SIG-M5 treated with dmso at 0.1 percent for 504 hours (cell line): Measurements from ENCODE around the gene LIPC.

Source experiments
- DNase-seq: peaks from one replicate; lab custom pipeline; 2025; ENCODE audit not compliant: unreplicated experiment; lab: John Stamatoyannopoulos, UW

LIPC gene

DNA sequence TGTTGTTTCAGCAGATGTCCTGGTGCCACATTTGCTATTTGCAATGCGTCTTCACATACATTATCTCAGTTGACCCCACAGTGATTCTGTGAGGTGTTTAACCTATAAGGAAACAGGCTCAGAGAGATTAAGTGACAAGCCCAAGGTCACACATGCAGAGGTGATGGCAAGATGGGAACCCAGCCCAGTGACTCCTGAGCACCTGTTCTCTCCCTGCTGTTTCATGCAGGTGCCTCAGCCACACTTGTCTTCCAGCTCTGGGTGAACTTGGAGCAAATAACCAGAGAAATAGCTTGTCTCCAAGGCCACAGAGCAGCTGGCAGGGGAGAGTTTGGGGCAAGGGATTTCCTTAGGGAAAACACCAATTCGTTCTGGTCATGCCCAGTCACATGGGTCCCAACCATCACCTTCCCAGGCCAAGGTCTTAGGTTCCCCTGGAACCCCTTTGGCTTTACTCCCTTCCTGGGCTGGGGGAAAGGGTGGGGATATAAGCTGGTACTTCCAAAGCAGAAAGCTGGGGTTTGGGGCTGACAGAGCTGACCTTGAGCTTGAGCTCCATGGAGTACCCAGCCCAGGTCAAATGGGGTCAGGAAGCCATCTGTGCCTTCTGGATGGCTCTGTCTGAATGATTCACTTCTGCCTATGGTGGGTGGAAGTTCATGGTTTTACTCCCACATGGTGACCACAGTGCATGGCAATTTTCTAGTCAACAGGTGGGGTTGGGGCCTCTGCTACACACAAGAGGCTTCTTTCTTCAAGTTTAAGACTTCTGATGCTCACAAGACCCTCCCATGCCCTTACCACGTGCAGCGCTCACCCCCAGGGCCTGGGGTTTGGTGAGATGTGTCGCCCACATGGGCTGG, 22.4 kb downstream of the LIPC start:
- no peak for DNase-seq

DNA sequence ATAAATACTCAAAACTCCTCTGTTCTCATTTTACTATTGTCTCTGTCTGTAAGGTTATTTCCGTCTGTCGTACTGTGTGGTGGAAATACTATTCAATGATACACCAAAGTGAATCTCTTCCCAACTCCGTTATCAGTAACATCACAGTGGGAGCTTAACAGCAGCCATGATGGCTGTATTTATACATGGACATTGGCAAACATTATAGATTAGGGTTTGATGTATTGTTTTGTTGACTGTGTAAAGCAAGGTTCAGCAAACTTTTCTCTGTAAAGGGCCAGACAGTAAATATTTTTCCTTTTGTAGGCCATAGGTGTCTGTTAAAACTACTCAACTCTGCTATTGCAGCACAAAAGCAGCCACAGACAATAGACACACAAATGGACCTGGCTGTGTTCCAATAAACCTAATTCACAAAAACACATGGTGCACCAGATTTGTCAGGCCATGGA, 23.2 kb downstream of the LIPC start:
- no peak for DNase-seq

DNA sequence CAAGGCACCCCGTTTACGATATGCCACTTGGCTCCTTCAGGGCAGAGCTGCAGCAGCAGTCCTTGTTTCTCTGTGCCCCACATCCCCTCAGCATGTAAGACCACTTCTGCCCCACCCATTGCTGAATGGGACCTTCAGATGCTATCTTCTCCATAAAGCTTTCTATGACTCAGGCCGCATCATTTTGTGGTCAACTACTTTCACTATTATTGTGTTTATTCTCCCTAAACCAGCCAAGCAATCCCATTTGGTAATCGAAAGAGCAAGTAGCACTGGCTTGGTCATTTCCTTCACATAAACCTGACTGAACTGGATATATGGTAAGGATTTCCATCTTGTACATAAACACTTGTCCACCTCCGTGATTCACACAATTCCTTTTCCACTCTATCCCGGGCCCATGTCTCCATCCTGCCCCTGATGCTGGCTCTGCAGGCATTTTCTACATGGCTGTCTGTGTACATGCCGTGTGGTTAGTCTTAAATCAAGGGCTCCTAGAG, 25.7 kb downstream of the LIPC start:
- DNase-seq = no peak

DNA sequence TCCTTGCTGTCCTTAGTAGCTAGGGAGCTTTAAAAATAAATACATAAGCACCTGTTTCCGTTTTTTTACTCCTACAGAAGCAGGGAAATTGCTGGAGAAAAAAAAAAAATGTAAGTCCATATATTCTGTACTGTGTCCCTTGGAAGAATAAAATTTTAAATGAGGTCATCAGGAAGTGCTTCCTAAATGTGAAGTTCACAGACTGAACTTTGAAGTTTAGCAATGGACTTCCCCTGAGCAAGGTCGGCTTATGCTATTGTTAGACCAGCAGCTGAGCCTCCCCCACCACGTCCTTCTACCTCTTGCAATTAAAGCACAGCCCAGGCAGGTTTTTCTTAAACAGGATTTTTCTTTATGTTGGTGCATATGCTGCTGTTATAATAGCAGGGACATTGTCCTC, 26.3 kb downstream of the LIPC start:
- no peak for DNase-seq

DNA sequence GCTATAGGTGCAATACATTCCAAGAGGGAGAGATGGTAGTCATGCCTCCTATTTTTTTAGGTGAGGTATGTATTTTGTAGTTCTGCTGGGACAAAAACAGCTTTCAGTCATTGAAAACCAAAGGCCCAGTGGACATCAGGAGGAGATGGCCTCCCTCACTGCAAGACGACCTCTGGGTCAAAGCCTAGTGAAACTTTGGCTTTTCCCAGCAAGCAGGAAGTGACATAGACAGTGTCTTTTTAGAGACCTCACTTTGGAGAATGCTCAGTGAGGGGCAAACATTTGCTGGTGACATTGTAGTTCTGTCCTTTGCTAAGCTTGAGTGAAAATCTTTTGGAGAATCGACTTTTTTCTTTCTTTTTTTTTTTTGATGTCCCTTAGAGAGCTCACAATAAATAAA, 27.3 kb downstream of the LIPC start:
- DNase-seq = no peak

DNA sequence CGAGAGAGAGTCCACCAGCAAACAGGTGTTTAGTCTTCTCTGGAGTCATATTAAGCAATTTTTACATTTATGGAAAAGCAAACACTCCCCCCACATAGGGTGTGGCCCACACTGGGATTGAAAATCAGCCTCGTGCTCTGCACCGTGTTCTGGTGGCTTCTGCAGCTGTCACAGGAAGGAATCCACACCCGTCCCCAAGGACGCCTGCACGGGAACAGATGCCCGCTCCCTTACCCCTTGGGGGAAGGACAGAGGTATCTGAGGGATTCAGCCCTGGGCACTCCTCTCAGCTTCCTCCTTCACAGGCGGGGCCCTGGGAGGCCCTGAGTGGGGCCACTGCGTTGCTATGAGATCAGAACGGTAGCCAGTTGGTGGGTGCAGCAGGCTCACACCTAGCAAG, 27.8 kb downstream of the LIPC start:
- no peak for DNase-seq

DNA sequence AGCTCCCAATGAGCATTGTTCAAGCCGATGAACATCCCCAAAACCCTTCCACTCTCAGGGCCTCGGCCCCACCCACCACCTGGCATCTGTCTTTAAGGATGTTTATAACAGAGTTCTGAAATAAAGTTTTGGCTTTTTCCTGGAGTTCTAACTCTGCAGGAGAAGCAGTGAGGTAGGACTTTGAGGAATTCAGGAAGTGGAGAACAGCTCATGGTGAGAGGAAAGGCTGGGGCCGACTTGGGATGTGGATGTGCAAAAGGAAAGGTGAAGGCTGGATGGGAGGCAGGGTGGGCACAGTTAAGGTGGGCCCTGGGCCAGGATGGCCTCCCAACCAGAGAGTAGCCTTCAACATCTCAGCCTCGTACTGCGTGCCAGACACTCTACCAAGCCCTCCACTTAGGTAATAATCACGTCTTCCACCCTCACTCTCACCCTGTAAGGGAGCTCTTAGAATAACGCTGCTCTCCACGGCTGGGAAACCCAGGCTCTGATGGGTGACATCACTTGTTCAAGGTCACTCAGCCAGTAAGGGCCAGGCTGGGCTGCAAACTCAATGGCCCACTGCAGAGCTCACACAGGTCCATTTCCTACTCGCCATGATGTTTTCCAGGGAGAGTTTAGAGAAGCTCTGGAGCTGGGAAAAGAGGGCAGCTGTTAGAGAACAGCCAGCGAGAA, 28.5 kb downstream of the LIPC start:
- no peak for DNase-seq

DNA sequence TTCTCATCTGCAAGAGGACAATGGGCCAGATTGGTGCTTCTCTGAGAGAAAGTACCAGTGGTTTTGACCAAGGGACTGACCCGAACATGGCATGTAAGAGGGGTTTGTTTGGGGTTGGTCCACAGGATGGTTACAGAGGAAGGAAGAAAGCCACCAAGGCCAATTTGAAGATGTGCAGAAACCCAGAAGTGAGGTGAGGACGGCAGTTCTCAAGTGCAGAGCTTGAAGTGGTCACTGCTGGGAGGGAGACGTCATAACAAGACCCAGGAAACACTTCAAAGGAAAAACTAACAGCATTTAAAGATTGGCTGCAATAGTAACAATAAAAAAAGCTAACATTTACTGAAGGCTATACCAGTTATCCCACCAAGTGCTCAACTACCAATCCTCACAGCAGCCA, 29.1 kb downstream of the LIPC start:
- no peak for DNase-seq

DNA sequence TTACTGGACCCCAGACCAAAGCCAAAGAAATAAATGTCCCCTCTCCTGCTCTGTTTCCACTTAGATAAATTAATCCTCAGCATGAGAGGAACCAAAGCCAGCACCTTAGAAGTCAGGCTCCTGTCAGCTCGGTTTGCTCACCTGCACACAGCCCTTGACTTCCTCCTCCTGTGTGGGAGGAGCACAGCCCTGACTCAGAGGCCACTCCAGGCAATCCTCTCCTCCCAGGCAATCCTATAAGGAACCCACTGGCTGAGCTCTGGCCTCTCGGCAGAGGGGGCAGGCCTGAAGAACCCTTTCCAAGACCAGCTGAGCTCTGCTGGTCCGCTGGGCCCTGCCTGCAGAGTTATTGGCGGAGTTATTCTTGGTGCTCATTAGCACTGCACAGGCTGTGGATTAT, 30.8 kb downstream of the LIPC start:
- no peak for DNase-seq

DNA sequence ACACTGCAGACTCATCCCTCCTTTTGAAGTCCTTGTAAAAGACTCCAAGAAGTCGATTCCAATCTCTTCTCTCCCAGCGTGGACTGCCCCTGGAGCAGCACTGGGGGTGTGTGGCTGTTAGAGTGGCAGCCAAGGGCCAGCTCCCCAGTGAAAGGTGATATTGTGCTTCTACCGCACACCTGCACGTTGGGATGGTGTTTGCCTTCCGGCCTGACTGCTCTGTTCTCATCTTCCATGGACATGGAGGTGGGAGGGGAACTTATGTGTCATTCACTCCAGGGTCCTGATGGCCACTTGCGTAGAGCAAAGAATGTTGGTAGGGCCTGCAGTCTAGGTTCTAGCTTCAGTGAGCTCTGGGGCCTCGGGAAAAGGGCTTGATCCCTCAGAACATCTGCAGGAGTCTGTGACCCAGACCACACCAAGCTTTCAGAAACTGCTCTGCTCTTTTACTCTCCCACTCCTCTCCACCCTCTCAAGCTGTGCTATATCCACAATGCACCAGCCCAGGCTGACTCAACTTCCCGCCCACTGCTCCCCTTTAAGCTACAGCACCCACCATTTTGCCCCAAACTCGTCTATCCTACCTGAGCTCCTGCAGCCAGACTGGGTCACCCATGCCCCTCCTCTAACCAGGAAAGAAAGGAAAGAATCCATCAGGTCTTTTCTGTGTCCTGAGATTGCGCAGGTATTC, 31.3 kb downstream of the LIPC start:
- no peak for DNase-seq

DNA sequence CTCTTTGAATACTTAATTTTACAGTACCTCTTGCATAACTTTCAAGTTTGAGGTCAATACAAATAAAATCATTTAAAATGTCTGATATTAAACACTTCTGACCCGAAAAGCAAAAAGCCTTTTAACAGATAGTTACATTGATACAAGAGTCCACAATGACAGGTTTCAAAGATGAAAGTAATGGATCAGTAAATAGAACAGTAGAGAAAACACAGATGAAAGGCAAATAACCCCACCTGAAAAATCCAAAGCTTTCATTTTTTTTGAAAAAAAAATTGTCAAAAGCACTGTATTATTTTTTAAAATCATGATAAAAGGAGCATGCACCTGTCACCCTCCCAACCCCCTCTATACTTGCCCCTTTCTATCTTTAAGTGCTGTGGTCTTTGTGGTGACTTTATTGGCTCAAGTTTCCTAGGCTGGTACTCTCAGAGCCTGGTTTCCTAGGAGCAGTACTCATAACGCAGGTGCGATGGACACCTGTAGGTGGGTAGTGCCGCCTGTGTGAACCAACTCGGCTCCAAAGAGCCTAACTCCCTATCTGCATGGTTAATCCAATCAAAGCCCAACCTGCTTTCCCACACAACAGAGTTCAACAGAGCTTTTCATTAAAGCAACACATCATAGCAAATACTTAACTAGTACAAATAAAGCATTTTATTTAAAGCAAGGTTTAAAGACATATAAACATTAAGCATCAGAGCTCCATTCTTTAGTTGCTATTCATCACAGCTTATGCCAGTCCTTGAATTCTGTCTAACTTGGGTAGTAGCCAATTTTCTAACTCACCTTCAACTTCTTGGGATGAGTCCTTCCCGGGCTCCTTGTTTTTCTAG, 32.2 kb downstream of the LIPC start:
- DNase-seq = no peak

DNA sequence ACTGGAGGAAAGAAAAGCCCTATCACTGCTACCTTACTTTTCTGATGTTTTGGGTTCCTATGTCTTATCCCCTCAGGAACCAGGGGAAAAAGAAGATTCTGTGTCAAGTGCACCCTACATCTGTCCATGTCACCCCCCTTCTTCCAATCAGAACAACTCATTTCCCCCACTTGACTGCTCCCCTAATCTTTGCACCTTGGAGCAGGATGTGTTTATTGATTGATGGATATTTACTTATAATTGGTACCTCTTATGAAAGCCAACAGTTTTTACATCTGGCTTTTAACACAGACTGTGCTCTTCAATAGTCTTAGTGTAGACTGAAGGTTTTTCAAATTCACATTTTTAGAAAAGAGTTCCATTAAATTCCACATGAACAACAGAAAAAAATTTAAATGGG, 33.3 kb downstream of the LIPC start:
- DNase-seq = no peak

DNA sequence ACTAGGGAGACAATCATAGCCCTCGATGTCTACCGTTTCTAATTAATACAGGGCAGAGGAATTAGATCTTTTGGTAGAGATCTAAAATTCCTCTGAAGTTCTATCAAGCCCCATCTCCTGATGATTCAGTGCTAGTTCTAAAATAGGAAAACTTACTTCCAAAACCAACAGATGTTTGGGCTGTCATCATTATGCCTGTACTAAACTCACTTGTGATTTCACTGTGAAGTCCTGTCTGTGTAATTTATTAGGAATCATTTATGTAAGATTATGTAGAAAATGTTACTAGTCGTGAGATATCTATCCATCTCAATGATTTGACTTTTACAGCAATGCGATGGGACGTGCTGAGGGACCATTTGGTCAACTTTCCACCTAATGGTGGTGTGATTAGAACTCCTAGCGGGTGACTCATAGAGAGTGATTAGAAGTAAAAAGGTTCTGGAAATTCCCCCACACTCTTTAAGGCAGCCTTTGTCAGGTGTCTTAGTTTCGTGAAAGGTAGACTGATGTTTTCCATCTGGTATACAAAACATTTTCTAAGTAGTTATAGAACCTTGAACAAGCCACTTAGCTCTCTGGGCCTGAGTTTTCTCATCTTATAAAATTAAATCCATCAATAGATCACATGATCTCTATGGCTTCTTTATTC, 34.2 kb downstream of the LIPC start:
- DNase-seq = no peak

DNA sequence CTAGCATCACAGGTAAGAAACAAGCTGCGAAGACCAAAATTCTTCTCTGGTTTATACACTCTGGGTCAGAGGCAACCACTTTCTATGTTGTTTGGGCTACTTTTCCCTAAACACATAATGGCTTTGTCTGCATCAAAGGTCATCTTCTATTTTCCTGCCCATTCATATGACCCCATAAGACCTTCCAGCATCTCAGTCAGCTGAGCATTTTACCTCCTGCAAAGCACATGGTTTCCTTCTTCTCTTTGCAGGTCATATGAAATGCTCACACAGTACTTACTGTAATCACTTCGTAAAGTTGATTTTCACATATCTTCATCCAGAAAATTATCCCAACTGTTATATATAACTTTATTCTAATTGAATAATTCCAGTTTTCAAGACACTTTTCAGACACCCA, 34.8 kb downstream of the LIPC start:
- DNase-seq = no peak

DNA sequence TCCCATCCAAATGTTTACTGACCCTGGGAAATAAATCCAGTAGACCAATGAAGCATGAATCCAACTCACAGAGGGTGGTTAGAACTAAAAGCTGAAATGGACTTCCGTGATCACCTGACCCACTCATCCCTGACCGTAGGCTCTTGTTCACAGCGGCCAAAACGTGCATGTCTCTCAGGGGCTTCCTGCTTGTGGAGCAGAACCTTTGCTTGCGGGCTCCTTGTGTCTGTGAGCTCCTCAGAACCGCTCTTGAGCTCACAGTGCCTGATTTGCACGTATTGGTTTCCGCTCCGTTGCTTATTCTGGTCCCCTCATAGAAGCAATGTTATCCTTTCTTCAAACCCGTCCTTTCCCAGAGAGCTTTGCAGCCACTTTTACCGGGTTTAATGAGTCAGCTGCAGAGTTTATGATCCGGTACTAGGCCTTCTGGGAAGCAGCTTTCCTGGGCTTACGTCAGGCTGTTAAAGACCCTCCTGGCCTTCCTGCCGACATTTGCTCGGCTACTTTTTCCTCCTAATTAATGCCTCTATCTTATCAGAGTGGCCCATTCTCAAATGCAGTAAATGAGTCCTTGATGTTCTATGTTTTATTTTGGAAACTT, 35.4 kb downstream of the LIPC start:
- no peak for DNase-seq

DNA sequence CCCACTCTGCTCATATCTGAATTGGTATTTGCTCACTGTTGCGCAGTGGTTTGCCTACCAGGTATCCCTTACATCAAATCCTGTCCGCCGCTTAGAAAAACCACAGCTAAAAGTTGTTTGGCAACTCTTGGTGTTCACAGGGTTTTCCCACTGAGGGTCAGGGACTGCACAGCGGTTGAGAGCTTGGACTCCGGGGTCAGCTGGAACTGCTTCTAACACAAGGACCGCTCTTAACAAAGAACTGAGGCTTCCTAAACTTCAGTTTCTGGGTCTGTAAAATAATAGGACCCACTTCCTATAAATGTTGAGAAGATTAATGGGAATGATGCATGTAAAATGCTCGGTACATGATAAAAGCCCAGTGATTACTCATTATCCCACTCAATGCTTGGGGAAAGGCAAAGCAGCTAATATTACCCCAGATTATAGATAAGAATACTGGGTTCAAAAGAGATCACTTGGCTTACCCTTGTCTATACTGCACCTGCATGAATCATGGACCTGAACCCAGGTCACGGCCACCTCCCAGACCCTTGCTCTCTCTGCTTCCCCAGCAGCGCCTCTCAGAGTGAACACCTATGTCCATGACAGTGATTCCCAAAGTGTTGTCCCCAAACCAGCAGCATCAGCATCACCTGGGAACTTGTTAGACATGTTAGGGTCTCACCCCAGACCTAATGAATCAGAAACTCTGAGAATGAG, 36.1 kb downstream of the LIPC start:
- no peak for DNase-seq

DNA sequence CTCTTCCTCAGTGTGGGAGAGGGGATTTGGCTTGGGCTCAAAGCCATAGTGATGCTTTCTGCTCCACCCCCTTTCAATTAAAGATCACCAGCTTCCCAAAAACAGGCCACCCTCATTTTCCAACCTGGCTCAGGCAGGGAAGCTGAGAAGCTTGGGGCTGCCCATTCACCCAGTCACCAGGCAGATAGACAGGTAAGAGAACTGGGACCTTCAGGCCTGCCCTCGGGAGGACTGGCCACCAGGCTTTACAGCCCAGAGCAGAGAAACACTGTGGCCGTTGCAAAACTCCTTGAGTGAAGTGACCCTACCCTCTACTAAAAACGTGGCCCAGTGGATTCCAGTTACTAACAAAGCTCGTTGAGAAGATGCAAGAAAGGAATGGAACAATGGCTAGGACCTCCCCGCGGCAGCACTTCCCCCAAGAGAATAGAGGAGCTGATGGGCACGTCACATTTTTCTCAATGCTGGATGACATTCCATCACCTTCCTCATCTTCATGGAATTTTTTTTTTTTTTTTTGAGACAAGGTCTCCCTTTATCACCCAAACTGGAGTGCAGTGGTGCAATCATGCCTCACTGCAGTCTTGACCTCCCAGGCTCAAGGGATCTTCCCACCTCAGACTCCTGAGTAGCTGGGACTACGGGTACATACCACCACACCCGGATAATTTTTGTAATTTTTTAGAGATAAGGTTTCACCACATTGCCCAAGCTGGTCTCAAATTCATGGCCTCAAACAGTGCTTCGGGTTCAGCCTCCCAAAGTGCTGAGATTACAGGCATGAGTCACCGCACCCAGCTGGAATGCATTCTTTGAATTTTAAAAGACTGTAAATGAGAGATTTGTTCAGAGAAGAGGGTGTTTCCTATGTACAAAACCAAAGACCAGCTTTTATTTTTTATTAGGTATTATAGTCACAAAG, 37.9 kb downstream of the LIPC start:
- DNase-seq = no peak

DNA sequence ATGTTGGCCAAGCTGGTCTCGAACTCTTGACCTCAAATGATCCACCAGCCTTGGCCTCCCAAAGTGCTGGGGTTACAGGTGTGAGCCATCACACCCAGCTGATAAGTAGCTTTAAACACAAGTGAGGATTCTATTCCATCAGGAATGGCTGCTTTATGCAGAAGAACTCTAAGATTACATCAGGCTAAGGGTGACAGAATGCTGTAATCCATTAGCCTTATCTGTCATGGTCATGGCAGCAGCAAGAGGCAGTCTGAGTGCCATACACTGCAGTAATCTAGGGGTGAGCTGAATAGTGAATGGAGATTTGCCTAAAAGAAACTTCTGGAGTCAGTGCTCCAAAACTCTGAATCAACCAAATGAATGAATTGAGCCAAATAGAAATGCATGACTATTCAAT, 39.6 kb downstream of the LIPC start:
- DNase-seq = no peak
